Measurements from ENCODE around the gene CLSTN2.

The CLSTN2 gene

GRCh38 chr3:140341203-140341602 is 406.2 kb downstream of the CLSTN2 start:
- DNase-seq (ENCODE audit: low read depth in 2 of 2): no peak

- no peak for DNase-seq (ENCODE audit: low read depth in 2 of 2)
Observed at GRCh38 chr3:140341817-140342403, 406.9 kb downstream of the CLSTN2 start.

DNA sequence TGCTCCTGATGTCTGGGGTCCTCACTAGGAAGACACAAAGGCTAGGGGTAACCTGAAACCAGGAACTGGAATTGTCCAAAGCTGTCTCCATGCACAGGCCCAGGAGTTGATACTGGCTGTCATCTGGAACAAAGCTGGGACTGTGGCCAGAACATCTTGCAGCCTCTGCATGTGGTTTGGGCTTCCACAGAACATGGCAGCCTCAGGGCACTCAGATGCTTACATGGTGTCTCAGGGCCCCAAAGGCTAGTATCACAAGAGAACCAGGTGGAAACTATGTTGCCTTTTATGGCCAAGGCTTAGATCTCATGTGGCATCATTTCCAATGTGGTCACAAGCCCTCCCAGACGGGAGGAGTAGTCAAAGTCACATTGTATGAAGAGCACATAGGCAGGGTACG is 407.7 kb downstream of the CLSTN2 start:
- no peak for DNase-seq (ENCODE audit: low read depth in 2 of 2)

- no peak for DNase-seq (ENCODE audit: low read depth in 2 of 2)
Observed at GRCh38 chr3:140343211-140344081, 408.5 kb downstream of the CLSTN2 start.

GRCh38 chr3:140344082-140344454 is 409.1 kb downstream of the CLSTN2 start:
- no peak for DNase-seq (ENCODE audit: low read depth in 2 of 2)

DNA sequence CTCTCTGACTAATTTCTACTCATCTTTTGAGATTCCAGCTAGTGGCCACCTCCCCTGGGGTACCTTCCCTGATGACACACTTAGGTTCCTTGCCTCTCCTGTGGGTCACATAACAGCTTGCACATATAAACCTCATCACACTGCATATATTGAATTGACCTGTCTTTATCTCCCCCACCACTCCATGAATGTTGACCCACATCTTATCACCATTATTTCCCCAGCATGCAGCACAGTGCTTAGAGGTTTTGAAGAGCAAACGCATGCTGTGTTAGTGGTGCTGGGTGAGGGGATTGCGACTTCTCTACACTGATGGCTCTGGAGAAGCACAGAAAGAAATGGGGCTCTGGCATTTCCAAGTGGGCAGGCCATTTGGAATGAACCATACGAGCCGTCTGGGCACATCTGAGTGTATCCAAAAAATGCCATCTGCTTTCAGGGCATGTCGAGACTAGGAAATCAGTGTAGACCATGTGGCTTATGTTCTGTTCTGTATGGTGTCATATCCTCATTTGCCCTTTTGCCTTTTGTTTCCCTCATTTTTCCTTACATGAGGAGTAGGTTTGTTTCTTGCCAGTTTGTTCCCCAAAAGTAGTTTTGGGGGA is 409.7 kb downstream of the CLSTN2 start:
- no peak for DNase-seq (ENCODE audit: low read depth in 2 of 2)

DNA sequence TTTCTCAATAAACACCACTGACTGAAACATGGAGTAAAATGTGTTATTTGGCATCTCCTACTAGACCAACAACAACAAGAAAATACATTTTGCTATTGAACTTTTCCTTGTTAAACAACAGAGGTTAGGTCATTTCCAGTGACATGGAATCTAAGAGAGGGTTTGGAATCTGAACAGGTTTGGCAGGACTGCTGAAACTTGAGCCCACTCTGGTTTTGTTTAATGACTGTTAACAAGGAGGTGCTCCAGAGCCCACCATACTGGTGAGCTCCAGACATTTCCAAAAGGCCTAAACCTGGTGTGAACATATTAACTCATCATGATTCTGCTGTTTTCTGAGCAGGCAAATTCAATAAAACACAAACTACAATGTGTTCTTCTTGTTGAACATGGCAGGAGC is 412.2 kb downstream of the CLSTN2 start:
- no peak for DNase-seq (ENCODE audit: low read depth in 2 of 2)

GRCh38 chr3:140349938-140350337 is 415.0 kb downstream of the CLSTN2 start:
- DNase-seq (ENCODE audit: low read depth in 2 of 2): no peak

- DNase-seq (ENCODE audit: low read depth in 2 of 2): no peak
Observed at GRCh38 chr3:140351466-140351865, 416.5 kb downstream of the CLSTN2 start.

DNA sequence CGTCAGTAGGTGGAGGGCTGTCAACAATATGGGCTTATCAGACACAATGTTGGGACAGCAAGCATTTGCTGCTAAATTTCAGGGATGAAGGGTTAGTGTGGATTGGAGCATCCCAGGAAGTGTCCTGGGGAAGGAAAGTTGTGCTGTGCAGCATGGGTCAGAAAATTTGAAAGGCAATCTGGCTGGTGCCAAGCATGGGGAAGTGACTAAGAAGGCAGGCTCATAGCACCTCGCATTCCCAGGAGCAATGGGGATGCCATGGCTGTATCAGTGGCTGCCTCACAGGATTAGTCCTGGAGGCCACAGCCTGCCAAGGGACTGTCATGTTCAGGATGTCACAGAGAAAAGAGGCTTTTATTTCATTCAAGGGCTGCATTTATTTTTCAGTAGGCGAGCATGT is 420.5 kb downstream of the CLSTN2 start:
- no peak for DNase-seq (ENCODE audit: low read depth in 2 of 2)

DNA sequence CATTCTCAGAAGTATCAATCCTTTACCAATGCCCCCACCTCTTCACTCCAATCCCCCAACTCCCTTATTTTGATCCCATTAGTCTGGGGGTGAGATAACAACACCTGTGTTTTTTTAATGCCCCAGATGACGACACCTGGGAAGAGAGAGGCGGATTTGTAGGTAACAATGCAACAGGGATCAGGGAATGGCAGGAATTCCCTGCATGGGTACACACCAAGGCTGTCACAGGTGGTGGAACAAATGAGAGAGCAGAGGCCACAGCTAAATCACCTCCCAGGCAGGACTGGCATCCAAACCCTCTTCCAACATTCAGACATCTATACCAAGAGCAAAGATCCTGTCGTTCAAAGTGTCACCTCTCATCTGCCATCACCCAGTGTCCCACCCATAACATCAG is 423.7 kb downstream of the CLSTN2 start:
- no peak for DNase-seq (ENCODE audit: low read depth in 2 of 2)

GRCh38 chr3:140359233-140359995 is 424.4 kb downstream of the CLSTN2 start:
- no peak for DNase-seq (ENCODE audit: low read depth in 2 of 2)

DNA sequence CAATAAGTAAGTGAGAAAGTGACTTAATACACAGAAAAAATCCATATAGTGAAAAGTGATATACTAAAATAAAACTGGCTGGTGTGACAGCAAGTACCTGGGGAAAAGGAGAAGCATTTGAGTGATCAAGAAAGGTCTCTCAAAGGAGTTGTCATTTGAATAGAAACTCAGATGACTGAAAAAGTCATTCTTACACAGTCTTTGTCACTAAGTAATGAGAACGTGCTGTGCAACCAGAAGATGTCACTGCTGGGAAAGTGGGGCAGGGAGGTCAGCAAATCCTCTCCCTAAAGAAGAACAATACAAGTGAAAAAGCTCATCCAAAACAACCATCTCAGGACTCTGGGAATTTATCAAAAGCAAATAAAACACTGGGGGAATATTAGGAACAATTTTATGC is 425.3 kb downstream of the CLSTN2 start:
- DNase-seq (ENCODE audit: low read depth in 2 of 2): no peak

DNA sequence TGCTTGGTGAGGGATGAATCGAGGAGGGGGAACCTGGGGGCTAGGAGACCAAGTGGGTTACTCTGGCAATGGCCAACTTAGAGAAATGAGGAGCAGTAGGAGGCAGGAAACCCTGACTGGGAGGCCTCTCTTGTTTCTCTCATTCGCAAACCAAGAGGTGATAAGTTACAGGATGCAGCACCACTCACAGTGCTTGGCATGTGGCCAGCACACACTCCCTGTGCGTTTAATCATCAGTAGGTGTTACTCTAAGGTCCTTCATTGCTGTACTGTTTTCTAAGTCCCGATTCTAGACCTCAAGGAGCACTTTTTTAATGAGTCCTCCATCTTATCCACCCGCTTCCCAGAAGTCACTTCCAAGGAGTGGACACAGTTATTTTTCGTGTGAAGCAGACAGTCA is 428.8 kb downstream of the CLSTN2 start:
- no peak for DNase-seq (ENCODE audit: low read depth in 2 of 2)

DNA sequence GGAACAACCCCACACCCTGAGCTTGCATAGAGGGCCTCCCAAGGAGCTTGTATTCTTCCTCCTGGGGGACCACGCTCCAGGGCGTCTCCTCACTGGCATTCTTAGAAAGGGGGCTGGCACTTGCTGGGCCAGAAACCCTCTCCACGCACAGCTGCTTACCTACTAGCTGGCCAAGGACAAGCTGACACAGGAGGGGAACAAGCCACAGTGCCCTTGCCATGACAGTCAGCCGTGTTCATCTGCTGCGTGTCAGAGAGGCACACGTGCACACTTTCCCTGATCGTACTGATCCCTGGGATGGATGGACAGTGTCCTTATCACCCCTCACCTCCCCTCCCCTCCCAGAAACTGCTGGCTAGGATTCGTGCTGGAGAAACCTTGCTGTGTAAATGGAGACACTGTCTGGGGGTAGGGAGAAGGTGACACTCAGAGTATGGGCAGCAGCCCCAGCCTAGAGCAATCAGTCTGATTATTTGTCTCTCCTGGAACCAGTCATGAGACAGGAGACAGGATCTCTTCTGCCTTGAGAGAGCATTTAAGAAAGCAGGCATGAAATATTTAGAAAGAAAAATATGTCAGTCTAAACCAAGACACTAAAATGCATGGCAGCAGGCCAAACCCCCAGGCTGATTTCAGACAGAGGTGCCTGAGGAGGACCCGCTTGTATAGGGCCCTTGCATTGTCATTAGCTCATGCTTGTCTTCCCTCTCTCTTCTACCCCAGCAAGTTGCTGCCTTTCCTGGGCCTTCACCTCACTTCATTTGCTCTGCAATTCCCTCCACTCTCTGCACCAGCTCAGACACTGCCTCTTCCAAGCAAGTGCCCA is 431.1 kb downstream of the CLSTN2 start:
- DNase-seq (ENCODE audit: low read depth in 2 of 2): no peak

- no peak for DNase-seq (ENCODE audit: low read depth in 2 of 2)
Observed at GRCh38 chr3:140368223-140368811, 433.3 kb downstream of the CLSTN2 start.

DNA sequence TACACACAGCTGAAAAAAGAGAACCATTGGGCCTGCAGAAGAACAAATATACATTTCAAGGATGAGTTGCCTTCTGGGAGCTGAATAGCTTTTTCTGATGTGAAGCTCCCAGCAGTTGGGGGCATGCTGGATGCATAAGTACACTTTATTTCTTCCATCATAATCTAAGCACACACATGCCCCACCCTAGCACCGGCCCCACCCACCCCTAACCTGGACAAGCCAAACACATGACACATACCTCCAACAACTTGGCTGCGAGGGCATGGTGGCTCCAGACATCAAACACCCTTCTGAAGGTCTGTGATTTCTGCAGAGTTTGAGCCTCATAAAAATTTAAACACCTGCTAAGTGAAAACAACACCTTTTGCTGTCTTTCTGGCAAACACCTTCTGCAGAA is 435.7 kb downstream of the CLSTN2 start:
- DNase-seq (ENCODE audit: low read depth in 2 of 2): no peak

- no peak for DNase-seq (ENCODE audit: low read depth in 2 of 2)
Observed at GRCh38 chr3:140373234-140373633, 438.2 kb downstream of the CLSTN2 start.

DNA sequence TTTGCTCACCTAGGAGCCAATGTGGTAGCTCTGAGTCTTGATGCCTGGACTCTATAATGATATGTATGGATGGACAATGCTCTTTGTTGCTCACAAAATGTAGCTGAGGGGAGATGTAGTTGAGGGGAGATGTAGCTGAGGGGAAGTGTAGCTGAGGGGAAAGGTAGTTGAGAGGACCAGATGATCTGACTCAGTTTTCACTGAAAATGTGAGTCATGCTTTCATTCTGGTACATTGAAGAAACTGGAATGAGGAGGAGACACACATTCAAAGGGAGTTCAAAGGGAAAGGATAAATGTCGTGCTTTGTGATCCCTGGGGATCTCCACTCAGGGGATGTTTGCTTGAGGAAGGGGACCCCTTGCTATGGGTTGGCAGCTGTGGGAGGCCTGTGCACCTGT is 440.0 kb downstream of the CLSTN2 start:
- DNase-seq (ENCODE audit: low read depth in 2 of 2): no peak

- no peak for DNase-seq (ENCODE audit: low read depth in 2 of 2)
Observed at GRCh38 chr3:140376136-140376889, 441.3 kb downstream of the CLSTN2 start.

Data from fibroblast of skin of left quadriceps (primary cell).